ACHN (cell line): ENCODE data around the gene RNF114.
"Not testable (repeated sequence)": the region's sequence is repeated elsewhere in the genome, so short reads cannot be mapped to it uniquely, and the experiment has no call there.

Experiments
- DNase-seq: peaks from one replicate; pipeline ENCODE4 v3.0.0-alpha.2; 2015
- in situ Hi-C: cut with HindIII; loops from 2 replicates; pipeline ENCODE4 v1.10.0; 2017; ENCODE audit warnings: low sequenced_read_pairs, low pct_ligation_motif_present, low pct_unique_long_range_greater_than_20kb

Gene RNF114

GRCh38 chr20:49998478-49999188, 62.4 kb downstream of the RNF114 start:
- in situ Hi-C loops, DNase-seq: not testable (repeated sequence)

DNA sequence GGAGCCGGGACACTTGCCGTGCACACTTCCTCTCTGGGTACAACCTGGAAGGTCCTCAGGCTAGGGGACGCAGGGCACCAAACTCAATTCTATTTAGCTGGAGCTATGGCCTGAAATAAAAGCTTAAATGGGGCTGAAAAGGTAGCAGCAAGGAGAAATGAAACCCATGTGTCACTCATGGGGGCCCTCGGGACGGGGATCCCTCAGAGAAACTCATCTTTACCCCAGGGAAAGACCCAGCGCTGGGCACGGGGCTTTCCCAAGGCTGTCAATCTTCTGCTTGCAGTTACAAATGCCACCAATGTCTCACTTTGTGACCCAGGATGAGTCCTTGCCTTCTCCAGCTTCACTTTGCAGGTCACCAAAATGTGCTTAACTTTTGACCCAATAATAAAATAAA, 63.1 kb downstream of the RNF114 start:
- in situ Hi-C loops, result no loop called here
- DNase-seq, result no peak

DNA sequence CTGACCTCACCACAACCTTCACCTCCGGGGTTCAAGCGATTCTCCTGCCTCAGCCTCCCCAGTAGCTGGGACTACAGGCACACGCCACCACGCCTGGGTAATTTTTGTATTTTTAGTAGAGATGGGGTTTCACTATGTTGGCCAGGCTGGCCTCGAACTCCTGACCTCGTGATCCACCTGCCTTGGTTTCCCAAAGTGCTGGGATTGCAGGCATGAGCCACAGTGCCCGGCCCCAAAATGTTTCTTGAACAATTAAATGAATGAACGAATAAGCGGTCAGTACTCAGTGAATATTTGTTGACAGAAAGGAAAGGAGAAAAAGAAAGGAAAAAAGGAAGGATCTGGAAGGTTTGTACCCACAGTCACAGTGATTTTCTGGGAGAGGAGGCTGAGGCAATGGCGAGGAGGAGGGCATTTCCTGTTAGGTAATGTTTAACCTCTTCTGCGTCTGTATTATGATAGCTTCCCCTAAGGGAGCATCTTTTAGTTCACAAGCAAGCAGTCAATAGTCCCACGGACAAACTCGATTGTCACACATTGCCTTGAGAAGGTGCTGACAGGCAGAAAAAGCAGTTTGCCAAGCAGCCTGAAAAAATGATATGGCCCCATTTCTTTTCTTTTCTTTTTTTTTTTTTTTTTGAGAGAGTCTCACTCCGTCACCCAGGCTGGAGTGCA, 64.5 kb downstream of the RNF114 start:
- peak; percentile 19 for DNase-seq
- in situ Hi-C loops, result not testable (repeated sequence)

DNA sequence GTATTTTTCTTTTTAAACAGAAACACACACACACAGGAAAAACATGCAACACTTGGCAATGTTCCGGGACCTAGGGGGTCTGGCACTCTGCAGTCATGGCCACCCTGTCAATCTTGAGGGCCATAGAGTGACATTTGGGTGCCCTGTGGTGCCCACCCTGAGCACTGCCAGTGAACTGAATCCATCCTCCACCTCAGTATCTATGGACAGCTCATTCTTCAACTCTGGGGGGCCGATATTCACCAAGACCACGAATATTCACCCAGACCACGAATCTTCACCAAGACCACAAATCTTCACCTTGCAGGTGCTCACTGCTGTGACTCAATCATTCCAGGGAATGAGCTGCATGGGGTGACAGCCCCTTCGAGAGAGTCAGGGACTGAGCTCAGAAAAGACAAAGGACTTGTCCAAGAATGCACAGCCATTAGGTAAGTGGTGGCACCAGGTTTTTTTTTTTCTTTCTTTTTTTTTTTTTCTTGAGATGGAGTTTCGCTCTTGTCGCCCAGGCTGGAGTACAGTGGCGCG, 65.7 kb downstream of the RNF114 start:
- no peak for DNase-seq

DNA sequence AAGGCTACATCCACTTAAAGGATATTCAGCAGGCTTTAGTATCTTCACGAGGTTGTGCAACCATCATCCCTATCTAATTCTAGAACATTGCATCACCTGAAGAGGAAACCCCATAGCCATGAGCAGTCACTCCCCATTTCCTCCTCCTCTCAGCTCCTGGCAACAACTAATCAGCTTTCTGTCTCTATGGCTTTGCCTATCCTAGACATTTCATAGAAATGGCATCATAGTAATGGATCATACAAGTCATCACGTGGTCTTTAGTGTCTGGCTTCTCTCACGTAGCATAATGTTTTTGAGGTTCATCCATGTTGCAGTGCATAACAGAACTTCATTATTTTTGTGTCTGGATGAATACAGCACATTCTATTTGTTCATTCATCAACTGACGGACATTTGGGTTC, 67.1 kb downstream of the RNF114 start:
- no peak for DNase-seq
- in situ Hi-C loops, result no loop called here

More for the DNA sequence above, 65.7 kb downstream of the RNF114 start:
- in situ Hi-C loops, result no loop called here
